Activated T-helper 1 cell treated with anti-CD3 and anti-CD28 coated beads, Interleukin-12 subunit alpha, Interleukin-12 subunit beta, Interleukin-2, Interleukin-4 antibody, amounts not matched to agents 30 ng/mL and 10 ng/mL and 1 ng/mL, durations not matched to agents 14 hours and 24 hours and 36 hours (primary cell): ENCODE measurements around the gene TNFSF8. TPM values are rescaled to one million over a fixed set of nuclear protein-coding genes. Genes with fewer than 3 reads are reported as not detected.

ENCODE experiments used
- DNase-seq: peaks from one replicate; pipeline ENCODE4 v3.0.0; 2021; ENCODE audit warnings: low spot score
- H3K27ac Mint-ChIP-seq: one replicate; pipeline ENCODE4 v1.8.0; 2021; ENCODE audit warnings: mild to moderate bottlenecking, mixed read lengths
- H3K27me3 Mint-ChIP-seq: one replicate; pipeline ENCODE4 v1.8.0; 2022; ENCODE audit warnings: mild to moderate bottlenecking, moderate library complexity, mixed read lengths; ENCODE audit not compliant: insufficient read depth
- H3K36me3 Mint-ChIP-seq: one replicate; pipeline ENCODE4 v1.8.0; 2021; ENCODE audit warnings: low read depth, mixed read lengths
- H3K4me1 Mint-ChIP-seq: one replicate; pipeline ENCODE4 v1.8.0; 2021; ENCODE audit warnings: low read depth, mixed read lengths
- H3K4me3 Mint-ChIP-seq: one replicate; pipeline ENCODE4 v1.8.0; 2021; ENCODE audit warnings: mild to moderate bottlenecking, moderate library complexity, mixed read lengths
- H3K9me3 Mint-ChIP-seq: one replicate; pipeline ENCODE4 v1.8.0; 2021; ENCODE audit warnings: mixed read lengths
- intact Hi-C: fragments of 100-400 bp; cut with micrococcal nuclease; formaldehyde crosslinking; loops from one replicate; pipeline ENCODE4 v1.15.1; 2024
- total RNA-seq: library from RNA; stranded (reverse); gene quantifications from 2 replicates; pipeline ENCODE4 v1.2.3, GENCODE V29; 2022

The TNFSF8 gene
- total RNA-seq, 1 donor from 2014 or later = 200 TPM

- Mint-ChIP-seq H3K27me3 (no peaks in the 10 kb centered on the region), H3K36me3 (peaks cover 55% of the 10 kb centered on the region), H3K4me1 (peaks cover 39% of the 10 kb centered on the region), H3K27ac (no peak overlapping the region), H3K4me3 (no peak overlapping the region), H3K9me3 (no peaks in the 10 kb centered on the region)
- no peak for DNase-seq
- intact Hi-C loops = no loop called here
Measured at GRCh38 chr9:114897196-114897595, 33.2 kb downstream of the TNFSF8 start.

DNA sequence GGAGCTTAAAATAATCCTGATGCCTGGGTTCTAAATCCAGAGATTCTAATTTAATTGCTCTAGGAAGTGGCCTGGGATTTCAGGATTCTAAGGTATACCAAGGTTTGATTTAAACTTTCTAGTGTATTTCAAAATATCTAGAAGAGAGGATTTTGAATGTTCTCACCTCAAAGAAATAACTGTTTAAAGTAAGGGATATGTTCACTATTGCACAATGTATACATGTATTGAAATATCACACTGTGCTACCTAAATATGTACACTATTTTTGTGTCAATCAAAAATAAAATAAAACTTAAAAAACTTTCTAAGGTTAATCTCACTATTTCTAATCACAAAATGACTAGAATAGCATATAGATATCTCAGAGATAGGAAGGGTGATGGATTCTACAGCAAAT, 34.0 kb downstream of the TNFSF8 start:
- intact Hi-C loops = no loop called here
- H3K4me1 Mint-ChIP-seq = peaks cover 43% of the 10 kb centered on the region

DNA sequence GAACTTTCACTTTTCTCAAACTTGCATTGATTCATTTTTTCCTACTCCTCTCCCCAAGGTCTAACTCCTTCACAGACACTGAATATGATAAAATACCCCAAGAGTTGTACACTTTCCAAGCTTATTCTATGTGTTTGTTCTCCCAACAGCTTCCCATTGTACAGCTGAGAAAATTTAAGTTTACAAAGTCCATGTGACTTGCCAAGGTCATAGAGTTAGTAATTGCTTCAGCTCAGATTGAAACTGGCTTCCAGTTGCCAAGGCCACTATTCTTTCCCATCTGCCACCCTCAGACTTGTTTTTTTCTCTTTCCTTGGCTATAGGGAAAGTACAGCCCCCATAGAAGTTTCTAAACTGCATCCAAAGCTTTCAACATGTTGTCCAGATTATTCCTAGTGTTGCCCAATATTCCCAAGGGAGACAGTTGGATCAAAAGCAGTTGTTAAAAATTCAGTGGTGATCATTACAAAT, 34.8 kb downstream of the TNFSF8 start:
- Mint-ChIP-seq H3K36me3 (peaks cover 44% of the 10 kb centered on the region), H3K27ac (peak overlapping the region; percentile 90), H3K27me3 (no peaks in the 10 kb centered on the region), H3K9me3 (peaks cover 11% of the 10 kb centered on the region), H3K4me3 (peak overlapping the region; percentile 19), H3K4me1 (peaks cover 50% of the 10 kb centered on the region)
- intact Hi-C loops = loop anchor here (1.0 to 2.0 kb wide), 8 partner anchors 13 to 314 kb away; partner anchors contain the start of gene TNFSF15
- no peak for DNase-seq

More for the DNA sequence above, 34.0 kb downstream of the TNFSF8 start:
- no peak overlapping the region for H3K27ac Mint-ChIP-seq
- no peaks in the 10 kb centered on the region for H3K27me3 Mint-ChIP-seq
- no peak for DNase-seq
- H3K4me3 Mint-ChIP-seq = no peak overlapping the region
- H3K9me3 Mint-ChIP-seq = peaks cover 3% of the 10 kb centered on the region
- peaks cover 49% of the 10 kb centered on the region for H3K36me3 Mint-ChIP-seq

DNA sequence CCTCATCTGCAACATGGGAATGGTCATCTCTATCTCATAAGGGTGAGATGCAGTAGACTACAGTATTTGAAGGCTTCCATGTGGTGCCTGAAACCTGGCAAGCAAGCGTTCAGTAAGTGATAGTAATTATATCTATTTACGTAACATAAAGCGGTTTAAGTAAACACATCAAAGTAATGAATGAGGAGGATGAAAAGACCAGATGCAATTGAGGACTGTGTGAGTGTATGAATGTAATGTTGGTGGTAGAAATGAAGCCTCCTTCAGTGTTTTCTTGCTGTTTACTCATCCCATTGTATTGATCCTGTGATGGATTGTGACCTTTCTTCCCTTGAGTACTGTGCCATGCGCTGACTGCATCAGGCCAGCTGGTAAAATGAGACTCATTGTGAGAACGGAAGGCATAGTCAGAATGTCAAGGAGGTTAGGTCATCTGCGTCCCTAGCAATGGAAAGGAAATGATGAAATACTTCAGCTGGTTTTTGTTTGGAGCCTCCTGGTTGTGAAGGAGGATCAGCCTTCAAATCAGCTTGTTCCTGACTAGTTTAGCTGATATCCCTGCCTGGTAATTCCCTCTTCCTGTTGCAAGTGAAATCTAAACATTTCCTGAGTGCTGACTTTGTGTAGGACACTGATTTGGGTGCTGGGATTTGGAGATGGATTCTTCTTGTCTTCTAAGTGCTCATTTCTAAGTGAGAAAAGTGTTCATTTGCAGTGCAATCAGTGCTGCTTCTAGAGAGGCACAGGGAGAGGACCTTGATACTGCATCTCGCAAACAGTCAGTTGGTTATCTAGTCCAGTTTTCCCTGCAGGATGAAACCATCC, 35.6 kb downstream of the TNFSF8 start:
- peak overlapping the region; percentile 16 for H3K4me3 Mint-ChIP-seq

DNA sequence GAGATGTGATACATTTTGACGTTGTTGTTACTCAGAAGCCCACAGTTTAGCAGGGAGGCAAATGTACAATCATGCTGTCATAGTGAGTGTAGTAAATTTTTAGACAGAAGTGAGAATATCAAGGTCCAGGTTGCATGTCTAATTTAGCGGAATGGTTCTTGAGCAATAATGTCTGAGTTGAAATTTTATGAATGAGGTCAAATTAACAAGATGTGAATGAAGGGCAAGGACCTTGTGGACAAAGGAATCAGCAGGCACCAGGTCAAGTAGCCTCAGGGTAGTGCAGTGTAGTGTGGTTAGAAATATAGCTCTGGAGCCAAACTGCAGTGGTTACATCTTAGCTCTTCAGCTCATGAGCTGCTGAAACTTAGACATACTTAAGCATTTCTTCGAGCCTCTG, 36.2 kb downstream of the TNFSF8 start:
- peak overlapping the region; percentile 53 for H3K4me3 Mint-ChIP-seq
- H3K4me1 Mint-ChIP-seq = peaks cover 64% of the 10 kb centered on the region
- no peaks in the 10 kb centered on the region for H3K27me3 Mint-ChIP-seq
- H3K9me3 Mint-ChIP-seq = peaks cover 11% of the 10 kb centered on the region
- no peak for DNase-seq
- peaks cover 44% of the 10 kb centered on the region for H3K36me3 Mint-ChIP-seq
- intact Hi-C loops = loop anchor here (1.0 to 2.0 kb wide), 7 partner anchors 8 to 175 kb away; partner anchors contain the start of gene TNFSF15
- peak overlapping the region; percentile 90 for H3K27ac Mint-ChIP-seq

More for the DNA sequence above, 35.6 kb downstream of the TNFSF8 start:
- peak; percentile 54 for DNase-seq
- no peaks in the 10 kb centered on the region for H3K27me3 Mint-ChIP-seq
- intact Hi-C loops = loop anchor here (1.0 to 2.0 kb wide), 11 partner anchors 7 to 314 kb away; partner anchors contain the start of gene TNFSF15
- H3K9me3 Mint-ChIP-seq = peaks cover 11% of the 10 kb centered on the region
- peaks cover 43% of the 10 kb centered on the region for H3K36me3 Mint-ChIP-seq
- H3K4me1 Mint-ChIP-seq = peaks cover 58% of the 10 kb centered on the region
- peak overlapping the region; percentile 90 for H3K27ac Mint-ChIP-seq

DNA sequence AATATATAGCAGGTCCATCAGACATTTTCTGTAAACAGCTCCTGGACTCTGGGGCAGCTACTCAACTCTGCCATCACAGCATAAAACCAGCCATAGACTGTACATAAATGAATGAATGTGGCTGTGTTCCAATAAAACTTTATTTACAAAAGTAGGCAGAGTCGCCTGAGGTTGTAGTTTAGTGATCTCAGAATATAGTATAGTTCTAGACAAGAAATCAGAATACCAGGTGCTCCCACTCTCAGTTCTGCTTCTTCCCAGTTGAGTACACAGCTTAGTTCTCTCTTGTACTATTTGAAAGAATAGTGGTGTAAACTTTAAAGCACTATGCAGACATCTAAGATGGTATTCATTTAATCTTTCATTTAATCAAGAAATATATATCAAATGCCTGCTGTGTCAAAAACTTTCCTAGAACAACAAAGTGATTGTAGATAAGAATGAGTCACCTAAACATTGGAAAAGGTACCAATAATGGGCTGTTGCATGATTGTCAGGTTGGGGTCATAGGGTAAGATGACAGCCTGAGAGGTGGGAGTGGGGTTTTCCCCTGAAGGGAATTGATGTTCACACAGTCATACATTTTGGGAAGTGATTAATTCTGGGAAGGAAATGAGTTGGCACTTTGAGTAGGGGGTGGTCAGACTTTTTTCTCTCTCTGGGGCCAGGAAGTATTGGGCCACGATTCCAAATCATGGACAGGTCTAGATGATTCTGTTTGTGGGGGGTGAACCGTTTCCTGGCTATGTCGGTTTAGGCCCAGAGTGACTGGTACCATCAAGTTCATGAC, 37.0 kb downstream of the TNFSF8 start:
- no peak for DNase-seq
- H3K9me3 Mint-ChIP-seq = peaks cover 11% of the 10 kb centered on the region
- H3K27me3 Mint-ChIP-seq = no peaks in the 10 kb centered on the region
- intact Hi-C loops = loop anchor here (1.0 to 2.0 kb wide), 7 partner anchors 9 to 175 kb away; partner anchors contain the start of gene TNFSF15
- peak overlapping the region; percentile 53 for H3K4me3 Mint-ChIP-seq
- peaks cover 72% of the 10 kb centered on the region for H3K4me1 Mint-ChIP-seq
- peak overlapping the region; percentile 90 for H3K27ac Mint-ChIP-seq
- peaks cover 44% of the 10 kb centered on the region for H3K36me3 Mint-ChIP-seq

DNA sequence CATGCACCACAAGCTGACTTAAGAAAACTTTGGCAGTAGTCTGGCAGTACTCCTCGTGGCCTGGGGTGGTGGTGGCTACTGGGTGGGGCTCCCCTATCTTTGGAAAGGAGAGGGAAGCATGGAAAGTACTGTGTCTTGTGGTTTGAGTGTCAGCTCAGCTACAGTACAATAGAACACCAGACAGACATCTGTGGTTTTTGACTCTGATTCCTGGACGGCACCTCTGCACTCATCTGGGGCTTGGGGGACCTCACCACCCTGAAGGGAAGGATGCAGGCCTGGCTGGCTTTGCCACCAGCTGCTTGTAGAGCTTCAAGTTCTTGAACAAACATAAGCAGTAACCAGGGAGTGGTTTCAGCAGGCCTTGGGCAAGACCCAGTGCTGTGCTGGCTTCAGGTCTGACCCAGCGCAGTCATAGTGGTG, 40.6 kb downstream of the TNFSF8 start:
- intact Hi-C loops = no loop called here
- peaks cover 28% of the 10 kb centered on the region for H3K9me3 Mint-ChIP-seq
- peak overlapping the region; percentile 85 for H3K27ac Mint-ChIP-seq
- no peaks in the 10 kb centered on the region for H3K27me3 Mint-ChIP-seq
- DNase-seq = no peak
- peaks cover 62% of the 10 kb centered on the region for H3K4me1 Mint-ChIP-seq
- H3K4me3 Mint-ChIP-seq = peak overlapping the region; percentile 15
- peaks cover 44% of the 10 kb centered on the region for H3K36me3 Mint-ChIP-seq

- Mint-ChIP-seq H3K4me1 (peaks cover 49% of the 10 kb centered on the region), H3K27me3 (no peaks in the 10 kb centered on the region), H3K27ac (peak overlapping the region; percentile 66), H3K9me3 (peaks cover 40% of the 10 kb centered on the region), H3K4me3 (no peak overlapping the region), H3K36me3 (peaks cover 41% of the 10 kb centered on the region)
- DNase-seq = no peak
- intact Hi-C loops = no loop called here
Measured at GRCh38 chr9:114888607-114889006, 41.8 kb downstream of the TNFSF8 start.

- intact Hi-C loops = no loop called here
- H3K27me3 Mint-ChIP-seq = no peaks in the 10 kb centered on the region
- H3K36me3 Mint-ChIP-seq = peaks cover 35% of the 10 kb centered on the region
- peaks cover 43% of the 10 kb centered on the region for H3K4me1 Mint-ChIP-seq
- H3K4me3 Mint-ChIP-seq = no peak overlapping the region
- H3K9me3 Mint-ChIP-seq = peaks cover 41% of the 10 kb centered on the region
- no peak for DNase-seq
- no peak overlapping the region for H3K27ac Mint-ChIP-seq
Measured at GRCh38 chr9:114887963-114888362, 42.4 kb downstream of the TNFSF8 start.

DNA sequence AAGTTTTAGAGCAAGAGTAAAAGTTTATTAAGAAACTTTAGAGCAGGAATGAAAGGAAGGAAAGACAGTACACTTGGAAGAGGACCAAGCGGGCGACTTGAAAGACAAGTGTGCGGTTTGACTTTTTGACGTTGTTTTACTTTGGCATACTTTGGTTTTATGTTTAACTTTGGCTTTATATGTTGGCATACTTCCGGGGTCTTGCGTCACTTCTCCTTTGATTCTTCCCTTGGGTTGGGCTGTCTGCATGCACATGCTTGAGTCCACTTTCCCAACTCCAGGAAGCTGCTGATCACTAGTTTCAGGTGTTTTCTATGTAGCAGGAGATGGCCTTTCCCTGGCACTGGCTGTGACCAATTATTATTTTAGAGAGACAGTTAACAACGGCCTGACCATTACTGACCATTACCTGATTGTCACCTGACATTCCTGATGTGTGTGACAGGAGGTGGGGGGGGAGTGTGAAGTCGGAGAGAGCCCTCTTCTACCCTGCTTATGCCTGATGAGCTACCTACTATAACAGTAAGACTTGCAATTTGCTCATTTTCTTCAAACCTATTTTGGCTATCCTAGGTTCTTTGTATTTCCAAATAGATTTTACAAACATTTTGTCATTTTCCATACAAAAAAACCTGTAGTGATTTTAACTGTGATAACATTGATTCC, 45.5 kb downstream of the TNFSF8 start:
- no peaks in the 10 kb centered on the region for H3K27me3 Mint-ChIP-seq
- H3K27ac Mint-ChIP-seq = no peak overlapping the region
- H3K36me3 Mint-ChIP-seq = peaks cover 23% of the 10 kb centered on the region
- intact Hi-C loops = no loop called here
- no peak for DNase-seq
- H3K4me1 Mint-ChIP-seq = peaks cover 22% of the 10 kb centered on the region
- peaks cover 36% of the 10 kb centered on the region for H3K9me3 Mint-ChIP-seq
- H3K4me3 Mint-ChIP-seq = no peak overlapping the region

- intact Hi-C loops = no loop called here
Measured at GRCh38 chr9:114883709-114884108, 46.7 kb downstream of the TNFSF8 start.

DNA sequence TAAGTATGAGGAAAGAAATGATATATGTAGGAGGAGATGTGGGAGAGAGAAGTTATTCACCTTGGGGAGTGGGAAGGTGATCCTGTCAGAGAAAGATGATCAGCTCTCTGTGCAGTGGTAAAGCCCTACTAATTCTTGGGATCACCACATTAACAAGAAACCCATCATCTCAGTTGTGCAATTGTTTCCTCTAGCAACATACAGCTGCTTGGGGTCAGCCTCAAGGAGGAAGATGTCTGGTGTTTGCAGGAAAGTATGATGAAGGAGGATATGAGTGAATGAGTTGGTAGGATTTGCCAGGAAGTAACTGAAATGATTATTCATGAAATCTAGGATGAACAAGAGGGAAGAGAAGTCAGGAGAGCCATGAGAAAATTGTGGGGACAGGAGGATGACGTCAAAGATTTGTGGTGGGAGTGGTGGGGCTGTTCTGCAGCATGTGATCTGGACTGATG, 50.1 kb downstream of the TNFSF8 start:
- Mint-ChIP-seq H3K9me3 (peaks cover 45% of the 10 kb centered on the region), H3K4me1 (no peaks in the 10 kb centered on the region), H3K27me3 (no peaks in the 10 kb centered on the region), H3K27ac (no peak overlapping the region), H3K36me3 (peaks cover 25% of the 10 kb centered on the region), H3K4me3 (no peak overlapping the region)
- DNase-seq = no peak
- intact Hi-C loops = no loop called here

More at GRCh38 chr9:114883709-114884108, 46.7 kb downstream of the TNFSF8 start:
- peaks cover 10% of the 10 kb centered on the region for H3K4me1 Mint-ChIP-seq
- no peak for DNase-seq
- peaks cover 20% of the 10 kb centered on the region for H3K36me3 Mint-ChIP-seq
- H3K27ac Mint-ChIP-seq = no peak overlapping the region
- H3K27me3 Mint-ChIP-seq = no peaks in the 10 kb centered on the region
- H3K9me3 Mint-ChIP-seq = peaks cover 36% of the 10 kb centered on the region
- no peak overlapping the region for H3K4me3 Mint-ChIP-seq
